ENCODE results near the gene CEP192. TPM values are rescaled to one million over a fixed set of nuclear protein-coding genes. Genes with fewer than 3 reads are reported as not detected.

The CEP192 gene
- total RNA-seq, 3 donors from 2014 or later (not counting 1 experiment from before 2014, with no cell fraction given) = 41.3 to 47.9 (median 43.4) TPM

- ATAC-seq (no peak), DNase-seq (no peak)
- peaks cover 14% of the 10 kb centered on the region for H3K36me3 Mint-ChIP-seq
- no peak overlapping the region for H3K4me3 ChIP-seq (ENCODE audit: low read length)
- intact Hi-C loops (cut with micrococcal nuclease) = no loop called here
- 90% methylated on average over 12 of the region's 12 CpGs for WGBS (ENCODE audit: insufficient coverage)
- peaks cover 14 to 21% of the 10 kb centered on the region in 2 donors for H3K27me3 Mint-ChIP-seq (ENCODE audit: low read depth in 2 of 2)
- H3K36me3 ChIP-seq (ENCODE audit: control insufficient read depth, insufficient read depth, low read length) = no peaks in the 10 kb centered on the region
- H3K4me1 Mint-ChIP-seq = peaks cover 6 to 7% of the 10 kb centered on the region in 2 donors
- no peak for TF ChIP-seq CTCF (IDR thresholded peaks at IDR 0.05)
- H3K27ac ChIP-seq (ENCODE audit: low read length) = no peak overlapping the region
- H3K4me3 Mint-ChIP-seq = no peak overlapping the region
- no peaks in the 10 kb centered on the region for H3K9me3 ChIP-seq (ENCODE audit: control insufficient read depth, insufficient read depth, low read length)
- no peaks in the 10 kb centered on the region for H3K27me3 ChIP-seq (ENCODE audit: control insufficient read depth, insufficient read depth, low read length)
- H3K27ac Mint-ChIP-seq = no peak overlapping the region
- H3K9me3 Mint-ChIP-seq = peaks cover 3% of the 10 kb centered on the region in 2 donors
- H3K4me1 ChIP-seq (ENCODE audit: control insufficient read depth, insufficient read depth, low read length) = no peaks in the 10 kb centered on the region
Measured at GRCh38 chr18:13163167-13163927, 172.2 kb downstream of the CEP192 start.

GRCh38 chr18:13164406-13164805, 173.2 kb downstream of the CEP192 start:
- WGBS (ENCODE audit: insufficient coverage) = 88% methylated on average over 12 of the region's 13 CpGs
- no peaks in the 10 kb centered on the region for H3K27me3 ChIP-seq (ENCODE audit: control insufficient read depth, insufficient read depth, low read length)
- H3K9me3 ChIP-seq (ENCODE audit: control insufficient read depth, insufficient read depth, low read length) = no peaks in the 10 kb centered on the region
- intact Hi-C loops (cut with micrococcal nuclease) = no loop called here
- no peaks in the 10 kb centered on the region for H3K4me1 ChIP-seq (ENCODE audit: control insufficient read depth, insufficient read depth, low read length)
- H3K4me3 Mint-ChIP-seq = no peak overlapping the region
- H3K27ac ChIP-seq (ENCODE audit: low read length) = no peak overlapping the region
- no peak overlapping the region for H3K4me3 ChIP-seq (ENCODE audit: low read length)
- H3K36me3 Mint-ChIP-seq = peaks cover 4% of the 10 kb centered on the region
- H3K27ac Mint-ChIP-seq = no peak overlapping the region
- H3K27me3 Mint-ChIP-seq (ENCODE audit: low read depth in 2 of 2) = peaks cover 20 to 31% of the 10 kb centered on the region in 2 donors
- peaks cover 3% of the 10 kb centered on the region in 2 donors for H3K4me1 Mint-ChIP-seq
- ATAC-seq (no peak), DNase-seq (no peak)
- TF ChIP-seq CTCF (IDR thresholded peaks at IDR 0.05) = no peak
- no peaks in the 10 kb centered on the region for H3K36me3 ChIP-seq (ENCODE audit: control insufficient read depth, insufficient read depth, low read length)
- H3K9me3 Mint-ChIP-seq = no peaks in the 10 kb centered on the region

GRCh38 chr18:13165636-13166423, 174.7 kb downstream of the CEP192 start:
- Histone ChIP-seq H3K27me3 (ENCODE audit: control insufficient read depth, insufficient read depth, low read length) (no peaks in the 10 kb centered on the region), H3K4me1 (ENCODE audit: control insufficient read depth, insufficient read depth, low read length) (no peaks in the 10 kb centered on the region), H3K9me3 (ENCODE audit: control insufficient read depth, insufficient read depth, low read length) (no peaks in the 10 kb centered on the region), H3K36me3 (ENCODE audit: control insufficient read depth, insufficient read depth, low read length) (no peaks in the 10 kb centered on the region), H3K4me3 (ENCODE audit: low read length) (no peak overlapping the region), H3K27ac (ENCODE audit: low read length) (no peak overlapping the region)
- intact Hi-C loops (cut with micrococcal nuclease) = no loop called here
- Mint-ChIP-seq H3K27me3 (ENCODE audit: low read depth in 2 of 2) (peaks cover 22 to 45% of the 10 kb centered on the region in 2 donors), H3K4me1 (no peaks in the 10 kb centered on the region), H3K36me3 (no peaks in the 10 kb centered on the region), H3K27ac (no peak overlapping the region), H3K9me3 (no peaks in the 10 kb centered on the region), H3K4me3 (no peak overlapping the region)
- no peak for TF ChIP-seq CTCF (IDR thresholded peaks at IDR 0.05)
- ATAC-seq (no peak), DNase-seq (no peak)
- WGBS (ENCODE audit: insufficient coverage) = 95% methylated on average over 16 of the region's 16 CpGs
